Measurements from ENCODE around the gene TNS2. TPM values are rescaled to one million over a fixed set of nuclear protein-coding genes. Genes with fewer than 3 reads are reported as not detected.

The TNS2 gene
- total RNA-seq, 1 experiment from 2014 or later, result 13.1 TPM

GRCh38 chr12:53005986-53006809 lies 43.7 kb upstream of the TNS2 start, which contains the start of gene EIF4B:
Gene EIF4B (plus strand): TSS chr12:53006456. CDS start chr12:53006484, 28 bp downstream.
- BruUV-seq (replicated peaks), result no TSS peak
- Histone ChIP-seq H3K27ac (ENCODE audit: low read length) (peak within 1 kb of the TSS; percentile 94), H4K20me1 (ENCODE audit: low read length) (peaks cover 37% of the 10 kb centered on the region), H3K9ac (ENCODE audit: low read length) (peak within 1 kb of the TSS; percentile 99), H3F3A (ENCODE audit: low read length, unreplicated experiment) (no peaks in the 10 kb centered on the region), H3K9me2 (replicated peaks; ENCODE audit: low read length) (no peaks in the 10 kb centered on the region), H2AFZ (ENCODE audit: low read length) (peak within 1 kb of the TSS; percentile 70), H3K36me3 (ENCODE audit: low read depth, low read length) (peaks cover 35% of the 10 kb centered on the region), H3K79me2 (ENCODE audit: low read length) (peaks cover 62% of the 10 kb centered on the region), H3K9me3 (ENCODE audit: low read length) (no peaks in the 10 kb centered on the region), H3K4me1 (ENCODE audit: insufficient read depth, low read length) (peaks cover 47% of the 10 kb centered on the region), H3K27me3 (ENCODE audit: low read length) (no peaks in the 10 kb centered on the region), H3K4me2 (ENCODE audit: low read length) (peak within 1 kb of the TSS; percentile 97), H3K4me3 (ENCODE audit: low read length) (peak within 1 kb of the TSS; percentile 88)
- DNase-seq (peak; percentile 99), ATAC-seq (peak; percentile 93)
- CTCF ChIA-PET, result interaction anchor here (0.6 to 1.3 kb wide), 4 partner anchors 20 to 937 kb away, joined by 3 to 8 read pairs (median 3); no protein-coding TSS in a partner anchor
- no peak for TF ChIP-seq CTCF (conservative IDR thresholded peaks at IDR 0.05; ENCODE audit: low read depth, low read length)
- no peak for TF ChIP-seq EZH2 (IDR thresholded peaks at IDR 0.05; ENCODE audit: low read length, unreplicated experiment)
- TF ChIP-seq EZH2phosphoT487 (IDR thresholded peaks at IDR 0.05; ENCODE audit: borderline replicate concordance, low read length), result no peak
- intact Hi-C loops (cut with micrococcal nuclease), result loop anchor here (2.0 kb wide), 1 partner anchor 41 kb away; no protein-coding TSS in a partner anchor
- POLR2A ChIA-PET (ENCODE audit: unreplicated experiment), result interaction anchor here (0.5 to 1.0 kb wide), 10 partner anchors 11 to 775 kb away, joined by 3 to 20 read pairs (median 4); partner anchors contain the start of genes KRT18, KRT8 and SPRYD3

- Histone ChIP-seq H3K9ac (ENCODE audit: low read length) (peak overlapping the region; percentile 99), H3K4me2 (ENCODE audit: low read length) (peak overlapping the region; percentile 97), H3K4me1 (ENCODE audit: insufficient read depth, low read length) (peaks cover 47% of the 10 kb centered on the region), H3K27ac (ENCODE audit: low read length) (peak overlapping the region; percentile 94), H3K9me2 (replicated peaks; ENCODE audit: low read length) (no peaks in the 10 kb centered on the region), H3F3A (ENCODE audit: low read length, unreplicated experiment) (no peaks in the 10 kb centered on the region), H3K36me3 (ENCODE audit: low read depth, low read length) (peaks cover 42% of the 10 kb centered on the region), H3K9me3 (ENCODE audit: low read length) (no peaks in the 10 kb centered on the region), H2AFZ (ENCODE audit: low read length) (peak overlapping the region; percentile 46), H3K4me3 (ENCODE audit: low read length) (peak overlapping the region; percentile 88), H3K79me2 (ENCODE audit: low read length) (peaks cover 69% of the 10 kb centered on the region), H4K20me1 (ENCODE audit: low read length) (peaks cover 44% of the 10 kb centered on the region), H3K27me3 (ENCODE audit: low read length) (no peaks in the 10 kb centered on the region)
- CTCF ChIA-PET, result interaction anchor here (0.6 to 1.3 kb wide), 4 partner anchors 21 to 1192 kb away, joined by 3 to 11 read pairs (median 7); a partner anchor contains a TSS
- TF ChIP-seq EZH2 (IDR thresholded peaks at IDR 0.05; ENCODE audit: low read length, unreplicated experiment) (no peak), EZH2phosphoT487 (IDR thresholded peaks at IDR 0.05; ENCODE audit: borderline replicate concordance, low read length) (no peak), CTCF (conservative IDR thresholded peaks at IDR 0.05; ENCODE audit: low read depth, low read length) (no peak)
- peak; percentile 46 for ATAC-seq
- POLR2A ChIA-PET (ENCODE audit: unreplicated experiment), result interaction anchor here (0.6 kb wide), 2 partner anchors 103 to 123 kb away, joined by 3 to 5 read pairs; no protein-coding TSS in a partner anchor
- intact Hi-C loops (cut with micrococcal nuclease), result loop anchor here (2.0 kb wide), 1 partner anchor 40 kb away; no protein-coding TSS in a partner anchor
- BruUV-seq (replicated peaks), result TSS peak; percentile 47
- DNase-seq, result peak; percentile 72
Observed at GRCh38 chr12:53006810-53007309, 43.0 kb upstream of the TNS2 start.

Measured in PC-3 (cell line).